Measurements from ENCODE around the gene SPOCK2. TPM values are rescaled to one million over a fixed set of nuclear protein-coding genes. Genes with fewer than 3 reads are reported as not detected.
A peak's percentile ranks its signal among the peaks of the same experiment; 100 is the strongest.

Gene SPOCK2
- total RNA-seq, 1 donor from 2014 or later, result 6.6 TPM

DNA sequence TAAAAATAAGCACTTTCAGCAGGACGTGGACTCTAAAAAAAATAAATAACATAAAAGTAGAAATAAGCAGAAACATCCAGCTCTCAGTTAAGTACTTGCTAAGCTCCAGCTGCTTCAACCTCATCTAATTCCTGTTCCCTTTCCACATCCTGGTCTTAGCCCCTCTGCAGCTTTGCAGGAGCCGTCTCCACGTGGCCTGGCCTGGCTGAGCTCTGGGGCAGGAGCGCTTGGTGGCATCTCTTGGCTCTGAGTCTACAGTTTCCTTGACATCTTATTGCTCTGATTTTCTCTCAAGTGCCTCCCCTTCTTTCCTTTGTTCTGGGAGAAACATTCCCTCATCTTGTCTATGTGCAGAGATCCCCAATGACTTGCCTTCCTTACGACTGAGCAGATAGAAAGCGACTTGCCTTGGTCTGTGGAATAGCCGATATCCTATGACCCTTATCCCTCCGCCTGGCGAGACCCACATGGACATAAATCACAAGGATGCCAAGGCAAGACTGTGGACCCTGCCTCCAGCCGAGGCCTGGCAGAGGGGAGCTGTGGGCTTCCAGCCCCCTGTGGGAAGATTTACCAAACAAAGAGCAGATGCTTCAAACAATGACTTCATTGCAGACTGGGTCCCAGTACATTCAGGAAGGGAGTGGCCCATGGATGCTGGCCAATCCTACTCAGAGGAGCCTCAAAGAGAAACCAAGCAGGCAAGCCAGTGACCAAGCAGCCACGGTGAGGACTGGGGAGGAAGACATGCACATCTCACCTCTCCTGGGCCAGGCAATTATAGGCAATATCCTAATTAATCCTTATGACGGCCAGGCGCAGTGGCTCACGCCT, 61.9 kb downstream of the SPOCK2 start:
- DNase-seq, result no peak

DNA sequence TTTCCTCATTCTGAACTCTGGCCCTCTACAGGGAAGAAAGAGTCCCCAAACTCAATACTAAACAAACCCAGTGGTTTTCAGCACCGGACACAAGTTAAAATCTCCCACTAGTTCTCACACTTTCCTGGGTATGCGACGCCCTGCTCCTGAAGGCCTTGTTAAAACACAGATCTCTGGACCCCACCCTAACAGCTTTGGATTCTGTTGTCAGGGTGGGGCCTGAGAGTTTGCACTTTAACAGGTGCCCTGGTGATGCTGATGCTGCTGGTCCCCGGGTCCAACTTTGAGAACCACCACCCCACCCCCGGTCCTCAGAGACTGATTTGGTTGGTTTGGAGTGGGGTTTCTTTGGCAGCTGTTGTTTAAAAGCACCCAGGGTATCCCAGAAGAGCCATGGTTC, 62.5 kb downstream of the SPOCK2 start:
- DNase-seq, result no peak

DNA sequence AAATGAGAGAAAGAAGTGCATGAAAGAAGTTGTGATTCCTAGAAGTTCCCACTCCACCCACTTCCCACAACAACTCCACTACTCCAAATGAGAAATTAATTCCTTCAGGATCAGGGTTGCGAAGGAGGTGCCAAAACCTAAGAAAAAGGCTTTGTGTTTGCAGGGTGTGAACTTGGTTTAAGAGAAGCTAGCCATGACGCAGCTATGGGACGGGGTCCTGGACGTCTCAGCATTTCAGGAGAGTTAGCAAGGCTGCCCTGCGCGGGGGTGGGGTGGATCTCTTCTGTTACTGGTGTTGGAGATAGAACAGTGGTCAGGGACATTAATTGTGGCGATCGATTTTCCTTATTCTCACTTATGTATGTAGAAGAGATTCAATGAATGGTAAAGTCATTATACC, 63.0 kb downstream of the SPOCK2 start:
- DNase-seq, result no peak

DNA sequence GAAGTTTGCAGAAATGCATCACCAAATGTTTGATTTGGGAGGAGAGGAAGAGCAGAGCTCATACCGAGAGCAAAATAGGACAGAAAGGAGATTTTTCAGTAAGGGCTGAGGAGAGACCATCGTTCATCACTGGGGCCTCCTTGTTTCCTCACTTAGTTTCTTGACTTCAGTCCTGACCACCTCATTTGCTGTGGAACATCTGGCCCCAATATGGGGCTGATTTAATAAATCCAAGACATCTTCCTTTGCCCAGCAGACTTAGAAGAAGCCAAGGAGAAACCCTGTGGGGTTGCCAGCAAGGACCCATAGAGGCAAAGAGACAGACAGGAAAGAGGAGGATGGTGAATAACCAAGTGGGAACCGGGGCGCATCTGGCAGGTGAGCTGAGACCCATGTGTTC, 63.8 kb downstream of the SPOCK2 start:
- DNase-seq, result no peak

DNA sequence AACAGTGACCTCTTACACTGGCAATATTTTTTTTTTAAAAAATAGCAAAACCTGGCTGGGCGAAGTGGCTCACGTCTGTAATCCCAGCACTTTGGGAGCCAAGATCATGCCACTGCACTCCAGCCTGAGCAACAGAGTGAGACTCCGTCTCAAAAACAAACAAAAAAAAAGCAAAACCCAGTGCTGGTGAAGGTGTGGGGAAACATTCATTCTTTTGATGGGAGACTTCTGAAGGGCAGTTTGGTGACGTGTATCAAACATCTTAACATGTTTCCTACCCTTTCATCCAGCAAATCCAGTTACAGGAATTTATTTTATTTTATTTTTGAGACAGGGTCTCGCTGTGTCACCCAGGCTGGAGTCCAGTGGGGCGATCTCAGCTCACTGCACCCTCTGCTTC, 66.1 kb downstream of the SPOCK2 start:
- no peak for DNase-seq

DNA sequence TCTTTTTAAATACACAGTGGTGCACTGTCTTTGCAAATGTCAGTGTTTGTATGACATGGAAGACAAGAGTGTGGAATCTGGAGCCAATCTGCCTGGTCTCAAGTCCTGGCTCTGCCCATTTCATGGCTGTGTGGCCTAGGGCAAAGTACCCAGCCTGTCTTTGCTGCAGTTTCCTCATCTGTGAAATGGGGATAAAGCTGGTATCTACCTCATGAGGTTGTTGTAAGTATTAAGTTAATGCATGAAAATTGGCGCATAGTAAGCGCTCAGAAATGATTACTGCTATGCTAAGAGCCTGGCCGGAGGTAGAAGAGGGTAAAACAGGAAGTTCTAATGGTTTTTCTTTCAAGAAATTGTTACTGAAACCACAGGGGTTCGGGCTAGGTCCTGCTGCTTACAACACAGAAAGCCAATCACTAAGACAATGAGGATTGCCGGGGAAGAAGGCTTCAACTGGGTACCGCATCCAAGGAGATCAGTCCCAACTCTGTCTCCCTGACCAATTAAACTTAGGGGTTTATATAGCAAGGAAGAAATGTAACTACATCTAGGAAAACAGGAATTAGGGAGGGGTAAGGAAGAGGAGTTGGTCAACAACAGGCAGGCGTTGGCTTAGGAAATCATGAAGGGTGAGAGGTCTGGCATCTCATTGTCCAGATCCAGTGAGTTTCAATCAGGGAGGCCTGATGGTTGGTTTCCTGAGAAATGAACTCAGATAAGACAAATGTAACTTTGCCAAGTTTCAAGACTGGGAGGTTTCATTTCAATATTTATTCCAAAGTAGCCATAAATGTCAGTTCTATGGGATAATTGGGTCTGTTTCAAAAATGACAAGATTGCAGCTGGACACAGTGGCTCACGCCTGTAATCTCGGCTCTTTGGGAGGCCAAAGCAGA, 67.2 kb downstream of the SPOCK2 start:
- peak; percentile 28 for DNase-seq

DNA sequence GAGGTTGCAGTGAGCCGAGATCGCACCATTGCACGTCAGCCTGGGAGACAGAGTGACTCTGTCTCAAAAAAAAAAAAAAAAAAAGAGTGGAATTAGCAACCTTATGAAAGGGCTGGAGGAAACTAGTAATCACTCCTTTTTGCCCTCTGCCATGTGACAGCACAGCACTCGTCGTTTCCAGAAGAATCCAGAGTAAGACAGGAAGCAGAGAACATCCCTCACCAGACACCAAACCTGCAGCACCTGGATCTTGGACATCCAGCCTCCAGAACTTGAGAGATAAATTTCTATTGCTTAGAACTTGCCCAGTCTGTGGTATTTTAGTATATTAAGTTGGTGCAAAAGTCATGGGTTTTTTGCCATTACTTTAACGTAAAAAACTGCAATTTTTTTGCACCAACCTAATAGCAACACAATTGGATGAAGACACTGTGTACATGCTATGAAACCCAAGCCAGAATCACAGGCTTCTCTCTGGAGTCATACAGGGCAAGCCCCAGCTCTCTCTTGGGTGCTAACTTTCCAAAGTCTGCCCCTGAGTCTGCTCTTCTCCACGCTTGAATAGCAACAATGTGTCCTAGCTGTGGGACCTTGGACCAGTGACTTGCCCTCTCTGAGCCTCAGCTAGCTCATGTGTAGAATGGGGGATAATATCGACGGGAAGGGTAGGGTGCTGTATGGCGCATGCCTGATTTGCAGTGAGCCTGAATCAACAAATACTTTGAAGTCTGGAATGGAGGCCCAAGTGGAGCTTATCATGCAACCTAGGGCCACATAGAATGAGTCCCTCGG, 69.1 kb downstream of the SPOCK2 start:
- no peak for DNase-seq

DNA sequence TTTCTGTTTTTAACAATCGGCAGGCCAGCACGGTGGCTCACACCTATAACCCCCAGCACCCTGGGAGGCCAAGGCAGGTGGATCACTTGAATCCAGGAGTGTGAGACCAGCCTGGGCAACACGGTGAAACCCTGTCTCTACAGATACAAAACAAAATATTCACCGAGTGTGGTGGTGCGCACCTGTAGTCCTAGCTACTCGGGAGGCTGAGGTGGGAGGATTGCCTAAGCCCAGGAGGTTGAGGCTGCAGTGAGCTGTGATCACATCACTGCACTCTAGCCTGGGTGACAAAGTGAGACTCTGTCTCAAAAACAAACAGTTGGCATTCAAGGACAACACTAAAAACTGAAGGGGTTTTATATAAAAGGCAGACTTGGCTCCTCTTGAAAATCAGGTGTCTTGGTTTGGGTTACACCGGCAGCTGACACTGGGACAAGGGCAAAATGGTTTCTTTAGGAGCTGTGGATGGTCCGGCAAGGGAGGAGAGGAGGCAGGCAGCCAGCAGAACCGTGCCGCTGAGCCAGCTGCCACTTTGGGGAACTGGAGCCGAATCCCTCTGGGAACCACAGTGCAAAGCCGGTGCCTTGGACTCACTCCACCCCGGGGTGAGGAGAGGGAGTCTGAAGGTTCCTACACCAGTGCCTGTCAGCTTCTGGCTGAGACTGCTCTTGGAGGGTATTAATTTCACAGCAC, 71.6 kb downstream of the SPOCK2 start:
- DNase-seq, result no peak

DNA sequence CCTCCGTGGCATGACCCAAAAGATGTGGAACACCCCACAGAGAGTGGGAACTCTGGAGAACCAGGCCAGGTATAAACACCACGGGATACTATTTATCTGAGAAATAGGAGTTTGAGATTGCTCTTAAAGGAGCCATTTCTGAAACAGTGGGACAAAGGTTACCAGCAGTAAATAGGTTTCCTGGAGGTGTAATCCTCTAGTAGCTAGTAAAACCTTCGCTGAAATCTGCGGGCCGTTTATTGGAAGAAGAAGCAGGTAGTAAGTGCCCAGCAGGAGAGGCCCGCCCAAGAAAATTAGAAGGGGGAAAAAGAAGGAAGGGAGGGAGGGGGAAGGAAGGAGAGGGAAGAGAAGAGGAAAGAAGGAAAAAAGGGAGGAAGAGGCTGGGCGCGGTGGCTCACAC, 72.5 kb downstream of the SPOCK2 start:
- DNase-seq, result no peak

DNA sequence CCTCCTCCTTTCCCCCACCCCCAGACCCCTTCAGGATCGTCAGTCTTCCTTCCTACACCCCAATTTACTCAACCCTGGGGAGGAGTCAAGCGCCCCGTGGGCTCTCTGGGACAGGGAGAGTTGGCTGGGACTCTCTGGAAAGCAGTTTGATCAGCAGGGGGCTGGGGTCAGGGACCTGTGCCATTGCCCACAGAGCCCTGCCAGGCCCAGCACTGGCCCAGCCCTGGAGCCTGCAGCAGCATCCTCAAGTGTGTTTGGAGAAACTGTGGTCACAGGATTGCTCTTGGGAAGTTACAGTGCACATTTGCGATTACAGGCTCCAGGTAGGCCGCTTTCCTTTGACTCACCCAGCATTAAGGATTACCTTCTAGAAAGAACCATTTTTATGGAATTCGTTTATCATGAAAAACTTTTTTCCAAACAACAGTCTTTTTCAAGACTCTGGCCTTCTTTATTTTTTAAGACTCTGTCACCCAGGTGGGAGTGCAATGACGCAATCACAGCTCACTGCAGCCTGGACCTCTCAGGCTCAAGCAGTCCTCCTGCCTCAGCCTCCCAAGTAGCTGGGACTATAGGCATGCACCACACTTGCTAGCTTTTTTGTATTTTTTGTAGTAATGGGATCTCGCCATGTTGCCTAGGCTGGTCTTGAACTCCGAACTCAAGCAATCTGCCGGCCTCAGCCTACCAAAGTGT, 73.4 kb downstream of the SPOCK2 start:
- DNase-seq, result no peak

DNA sequence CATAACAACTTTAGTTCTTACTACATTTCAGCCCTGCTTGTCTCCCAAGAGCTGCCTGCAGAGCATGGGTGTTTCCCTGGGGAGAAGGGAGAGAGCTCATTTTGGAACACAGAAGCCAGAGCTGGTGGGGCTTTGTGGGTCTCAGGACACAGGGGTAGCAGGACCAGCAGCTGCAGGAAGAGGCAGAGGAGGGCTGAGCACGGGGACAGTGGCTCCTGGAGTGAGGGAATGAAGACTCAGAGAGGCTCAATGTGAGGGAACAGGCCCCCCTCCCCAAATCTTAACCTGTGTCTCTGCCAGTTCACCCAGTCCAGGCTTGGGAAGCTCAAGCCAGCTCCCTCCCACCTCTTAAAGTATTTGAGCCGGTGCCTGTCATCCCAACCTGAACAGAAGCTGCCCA, 74.2 kb downstream of the SPOCK2 start:
- DNase-seq, result no peak

DNA sequence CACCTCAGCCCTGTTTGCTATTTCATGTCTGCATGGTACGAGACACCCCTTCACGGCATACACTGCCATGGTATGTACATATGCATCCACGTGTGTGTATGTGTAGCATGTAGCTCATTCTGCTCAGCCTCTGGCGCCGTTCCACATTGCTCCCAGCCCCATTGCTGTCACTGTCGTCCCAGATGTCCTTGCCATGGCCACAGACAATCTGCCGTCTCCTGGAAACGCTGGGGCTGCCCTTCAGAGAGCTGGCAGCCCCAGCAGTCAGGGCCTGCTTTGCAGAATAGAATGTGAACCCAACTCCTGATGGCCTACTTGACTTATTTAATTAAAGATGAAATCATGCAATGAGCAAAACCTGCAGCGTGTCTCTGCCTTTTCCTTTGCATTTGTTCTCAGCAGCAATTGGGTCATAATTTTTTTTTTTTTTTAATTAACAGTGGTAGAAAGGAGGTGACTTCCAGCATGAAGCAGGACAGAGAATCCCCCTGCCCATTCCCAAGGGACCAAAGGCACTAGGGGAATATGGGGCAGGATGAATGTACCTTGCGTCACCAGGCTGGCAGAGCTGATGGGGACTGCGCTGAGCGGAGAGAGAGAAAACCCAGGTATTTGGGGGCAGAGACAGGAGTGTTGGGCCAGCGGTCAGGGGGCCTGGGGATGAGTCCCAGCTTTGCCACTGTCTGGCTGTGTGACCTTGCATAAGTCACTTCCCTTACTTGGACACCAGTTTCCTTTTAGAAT, 75.0 kb downstream of the SPOCK2 start:
- DNase-seq, result no peak

DNA sequence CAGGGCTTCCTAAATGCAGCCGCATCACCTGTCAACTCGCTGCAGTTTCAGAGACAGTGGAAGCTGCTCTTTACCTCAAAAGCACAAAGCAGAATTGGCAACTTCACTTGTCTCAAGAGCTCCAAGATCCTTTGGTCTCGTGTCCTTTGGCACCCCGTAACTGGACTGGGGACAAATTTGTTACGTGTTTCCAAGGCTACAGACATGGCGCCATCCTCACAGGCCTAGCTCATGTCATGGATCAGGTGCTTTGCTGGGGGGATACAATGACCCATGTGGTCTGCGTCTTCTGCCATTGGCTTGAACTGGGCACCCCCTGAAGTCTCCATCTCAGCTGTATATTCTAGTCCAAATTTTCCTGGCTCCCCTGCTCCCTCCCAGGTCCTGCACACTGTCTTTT, 75.6 kb downstream of the SPOCK2 start:
- DNase-seq, result no peak

DNA sequence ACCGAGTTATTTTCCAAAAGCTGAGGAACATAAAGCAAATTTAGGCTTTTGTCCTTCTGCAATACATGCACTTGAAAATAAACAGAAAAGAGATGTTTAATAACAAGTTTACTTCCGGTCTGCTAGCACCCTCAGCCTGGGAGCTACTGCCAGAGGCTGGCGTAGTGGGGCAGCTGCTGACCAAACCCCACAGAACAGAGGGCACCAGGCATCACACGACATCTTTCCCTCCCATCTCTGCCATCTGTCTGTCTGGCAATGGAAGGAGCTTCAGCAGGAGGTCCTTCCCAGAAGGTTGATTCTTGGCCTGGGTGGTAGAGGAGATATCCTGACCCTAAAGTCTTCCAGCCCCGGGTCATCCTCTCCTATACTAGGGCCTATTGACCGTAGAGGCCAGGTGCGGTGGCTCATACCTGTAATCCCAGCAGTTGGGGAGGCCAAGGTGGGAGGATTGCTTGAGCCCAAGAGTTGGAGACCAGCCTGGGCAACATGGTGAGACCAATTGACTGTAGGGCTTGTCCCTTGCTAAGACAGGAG, 76.3 kb downstream of the SPOCK2 start:
- no peak for DNase-seq

DNA sequence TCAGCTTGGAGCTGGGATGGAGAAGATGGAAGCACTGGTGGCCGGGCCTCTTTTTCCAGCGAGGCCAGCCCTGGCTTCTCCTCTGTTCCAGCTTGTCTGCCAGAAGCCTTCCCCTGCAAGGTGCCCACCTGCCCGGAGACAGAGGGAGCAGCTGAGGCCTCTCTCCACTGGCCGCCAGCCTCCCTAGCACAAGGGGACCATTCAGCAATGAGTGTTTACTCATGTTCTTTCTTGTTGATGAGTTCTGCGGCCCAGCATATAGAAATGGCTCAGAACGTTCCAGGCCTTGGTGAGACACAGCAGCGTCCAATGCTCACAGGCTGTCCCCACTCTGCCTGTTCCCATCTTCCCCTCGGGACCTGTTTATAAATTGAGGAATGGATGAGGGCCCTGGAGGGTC, 76.9 kb downstream of the SPOCK2 start:
- no peak for DNase-seq

DNA sequence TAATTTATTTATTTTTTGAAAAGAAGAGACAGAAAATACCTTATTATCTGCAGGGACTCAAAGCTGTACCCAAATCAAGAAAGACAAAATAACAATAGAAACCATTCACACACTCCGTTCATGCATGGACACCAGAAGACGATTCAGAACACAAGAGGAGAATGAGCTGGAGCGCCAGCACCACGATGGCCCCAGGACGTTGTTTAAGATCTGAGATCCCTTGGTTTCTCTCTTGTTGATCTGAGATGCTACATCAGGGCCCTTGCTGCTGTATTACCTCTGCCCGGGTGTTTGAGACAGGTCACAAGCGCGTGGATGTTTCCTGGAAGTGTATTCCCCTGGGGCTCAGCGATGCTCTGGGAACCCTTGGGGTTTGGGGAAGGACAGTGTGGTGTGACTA, 77.3 kb downstream of the SPOCK2 start:
- no peak for DNase-seq

DNA sequence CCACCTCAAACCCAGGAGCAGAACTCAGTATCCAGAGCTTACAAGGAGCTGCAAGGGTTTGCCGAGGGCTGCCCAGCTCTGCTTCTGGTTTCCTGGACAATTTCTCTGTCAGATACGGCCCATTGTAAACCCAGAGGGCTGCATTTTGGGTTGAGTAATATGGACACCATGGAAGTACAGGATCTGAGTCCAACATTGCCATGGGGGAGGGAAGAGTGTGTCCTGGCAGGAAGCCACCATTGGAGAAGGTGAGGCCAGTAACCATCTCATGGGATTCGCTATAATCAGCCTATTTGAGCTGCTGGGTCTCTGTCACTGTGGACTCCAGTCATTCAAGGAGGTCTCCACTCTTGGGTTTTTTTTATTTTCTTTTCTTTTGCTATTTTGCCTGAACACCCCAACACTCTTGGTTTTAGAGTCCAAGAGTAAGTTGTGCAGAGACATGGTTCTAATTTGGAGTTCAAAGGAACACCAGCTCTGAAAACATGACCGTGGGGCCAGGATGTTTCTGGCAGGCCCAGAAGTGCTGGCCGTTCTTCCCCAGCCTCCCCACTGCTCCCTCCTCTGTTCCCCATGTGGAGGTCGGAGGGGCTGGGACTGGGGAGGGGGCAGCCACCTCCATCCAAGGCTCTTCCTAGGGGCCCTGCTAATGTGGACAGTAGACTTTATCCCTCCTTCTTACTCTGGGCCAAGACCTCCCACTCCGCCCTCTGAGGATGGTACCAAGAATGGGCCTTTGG, 77.9 kb downstream of the SPOCK2 start:
- no peak for DNase-seq

DNA sequence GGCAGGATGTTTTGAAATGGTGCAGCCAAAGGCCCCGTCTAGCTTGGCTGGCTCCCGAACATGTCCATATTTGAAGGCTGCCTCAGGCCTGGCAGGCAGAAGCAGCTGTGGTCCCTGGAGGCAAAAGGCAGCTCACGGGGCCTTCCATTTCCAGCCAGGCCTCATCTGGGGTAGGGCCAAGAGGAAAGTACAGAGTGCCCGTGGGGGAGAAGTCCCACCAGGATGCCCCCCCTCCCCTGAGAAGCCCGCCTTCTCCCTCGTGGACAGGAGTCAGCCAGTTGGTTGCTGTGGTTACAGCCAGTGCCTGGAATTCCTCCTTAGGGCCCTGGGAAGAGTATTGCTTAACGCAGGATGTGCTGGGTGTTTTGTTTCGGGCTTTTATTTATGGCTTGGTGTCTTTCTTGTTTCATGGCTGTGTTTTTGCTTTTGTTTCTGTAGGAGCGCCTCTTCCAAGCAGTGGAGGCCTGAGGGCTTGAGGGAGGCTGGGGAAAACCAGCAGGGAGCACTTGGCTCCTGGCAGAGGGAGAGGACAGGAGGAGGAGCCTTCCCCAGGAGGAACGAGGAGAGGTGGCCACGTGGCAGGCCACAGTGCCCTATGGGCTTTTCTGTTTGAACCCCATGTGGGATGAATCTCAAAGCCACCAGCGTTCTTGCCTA, 78.8 kb downstream of the SPOCK2 start:
- peak; percentile 80 for DNase-seq

DNA sequence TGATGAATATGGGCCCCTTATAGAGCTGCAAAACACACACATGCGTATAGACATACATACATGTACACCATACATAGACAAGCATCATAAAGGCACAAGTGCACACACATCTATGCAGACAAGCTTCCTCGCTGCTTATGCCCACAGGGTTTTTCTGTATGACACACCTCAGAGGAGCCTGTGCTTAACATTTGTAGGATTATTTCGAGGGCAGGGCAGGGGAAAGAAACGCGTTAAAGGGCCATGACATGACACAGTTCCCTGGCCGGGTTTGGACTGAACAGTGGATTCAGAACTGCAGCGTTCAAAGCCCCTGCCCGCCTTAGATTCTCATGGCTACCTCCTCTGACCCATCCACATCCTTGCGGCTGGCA, 79.3 kb downstream of the SPOCK2 start:
- no peak for DNase-seq
